GM18505 (cell line): ENCODE results near the gene VAPB.
"Not testable (repeated sequence)": the region's sequence is repeated elsewhere in the genome, so short reads cannot be mapped to it uniquely, and the experiment has no call there.

Source experiments
- ATAC-seq: cut with Tn5 transposase; IDR thresholded peaks from one replicate; pipeline ENCODE4 v1.9.1; 2021; ENCODE audit not compliant: unreplicated experiment
- POLR2A ChIP-seq: IDR thresholded peaks from 4 replicates; pipeline ENCODE4 v1.6.1; 2011; ENCODE audit warnings: borderline replicate concordance; ENCODE audit not compliant: insufficient read depth, insufficient read length; ENCODE audit errors: extremely low read depth

The VAPB gene

GRCh38 chr20:58388882-58389323 is at the start of gene VAPB:
TSS of gene VAPB (plus strand) at chr20:58389229. CDS start at chr20:58389460, 231 bp downstream.
- ATAC-seq = peak; percentile 96
- peak; percentile 62 for TF ChIP-seq POLR2A

DNA sequence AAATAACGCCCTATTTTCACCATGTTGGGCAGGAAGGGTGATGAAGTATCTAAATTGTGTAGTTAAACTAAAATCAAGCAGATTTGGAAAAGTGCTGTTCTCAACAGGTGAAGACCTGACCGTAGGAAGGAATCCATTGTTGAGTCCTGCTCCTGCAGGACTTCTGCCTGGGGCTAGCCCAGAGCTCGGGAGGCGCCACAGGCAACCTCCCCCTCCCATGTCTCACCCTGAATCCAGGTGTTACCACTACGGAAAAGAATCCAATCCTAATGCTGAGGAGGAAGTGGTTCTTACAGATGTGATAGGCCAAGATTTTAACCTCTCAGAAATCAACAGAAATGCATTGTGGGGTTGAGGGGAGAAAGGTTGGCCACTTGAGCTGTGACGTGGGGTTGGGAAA is 49.3 kb upstream of the VAPB start:
- TF ChIP-seq POLR2A = no peak
- ATAC-seq = no peak

GRCh38 chr20:58340151-58340550 is 48.9 kb upstream of the VAPB start:
- ATAC-seq = no peak
- no peak for TF ChIP-seq POLR2A

- no peak for TF ChIP-seq POLR2A
- no peak for ATAC-seq
Observed at GRCh38 chr20:58340853-58341252, 48.2 kb upstream of the VAPB start.

DNA sequence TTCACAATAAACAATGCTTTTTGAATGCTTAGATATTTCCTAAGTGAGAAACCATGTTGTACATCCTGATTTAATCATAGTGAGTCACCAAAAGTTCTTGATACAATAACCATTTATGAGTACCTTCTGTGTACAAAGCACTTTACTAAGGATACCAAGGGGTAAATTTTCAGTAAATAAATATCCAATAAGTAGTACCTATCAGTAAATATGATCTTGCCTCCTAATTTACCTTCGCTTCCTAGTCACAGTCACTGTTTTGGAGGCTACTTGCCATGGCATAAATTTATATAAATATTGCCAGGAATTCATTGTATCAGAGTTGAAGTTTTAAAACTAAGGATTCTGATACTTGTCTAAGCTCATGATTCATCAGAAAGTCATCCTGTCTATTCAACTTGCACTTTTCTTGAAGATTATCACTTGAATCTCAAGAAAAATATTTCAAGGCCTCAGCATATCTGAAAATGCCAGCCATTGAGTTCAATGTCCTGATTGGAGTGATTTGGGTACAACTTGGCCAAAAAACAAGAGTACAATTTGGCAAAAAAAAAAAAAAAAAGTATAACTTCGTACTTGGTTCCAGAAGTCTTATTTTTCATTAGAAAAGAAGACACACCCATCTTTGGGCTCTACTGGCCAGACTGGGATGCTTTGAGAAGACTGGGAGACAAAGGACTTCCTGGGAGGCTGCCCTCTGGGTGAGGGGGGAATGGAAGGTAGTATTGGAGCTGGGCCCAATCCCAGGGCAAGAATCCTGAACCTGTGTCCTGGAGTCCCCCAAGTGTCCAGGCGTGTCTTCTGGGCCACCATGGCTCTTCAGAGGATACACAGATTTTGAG is 46.7 kb upstream of the VAPB start:
- TF ChIP-seq POLR2A = no peak
- ATAC-seq = no peak

DNA sequence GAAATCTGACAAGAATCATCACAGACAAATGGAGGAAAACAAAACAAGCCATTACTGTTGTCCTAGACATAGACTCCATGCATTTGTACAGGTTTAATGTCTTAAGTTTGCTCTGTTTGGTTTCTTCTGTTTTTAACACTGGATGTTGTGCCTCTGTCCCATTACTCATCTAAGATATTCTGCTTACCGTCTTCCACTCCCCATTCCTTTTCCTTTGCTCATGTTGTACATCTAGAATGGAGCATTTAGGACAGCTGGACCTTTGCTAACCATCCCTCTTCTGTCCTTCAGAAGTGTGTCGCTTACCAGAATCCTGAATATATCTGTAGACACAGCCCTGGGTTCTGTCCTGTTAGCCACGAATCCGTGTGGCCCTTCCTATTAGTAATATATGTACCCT is 44.3 kb upstream of the VAPB start:
- no peak for ATAC-seq
- no peak for TF ChIP-seq POLR2A

- no peak for ATAC-seq
- no peak for TF ChIP-seq POLR2A
Observed at GRCh38 chr20:58349570-58349969, 39.5 kb upstream of the VAPB start.

- no peak for ATAC-seq
- TF ChIP-seq POLR2A = no peak
Observed at GRCh38 chr20:58352468-58352867, 36.6 kb upstream of the VAPB start.

GRCh38 chr20:58359441-58359840 is 29.6 kb upstream of the VAPB start:
- TF ChIP-seq POLR2A = no peak
- ATAC-seq = no peak

DNA sequence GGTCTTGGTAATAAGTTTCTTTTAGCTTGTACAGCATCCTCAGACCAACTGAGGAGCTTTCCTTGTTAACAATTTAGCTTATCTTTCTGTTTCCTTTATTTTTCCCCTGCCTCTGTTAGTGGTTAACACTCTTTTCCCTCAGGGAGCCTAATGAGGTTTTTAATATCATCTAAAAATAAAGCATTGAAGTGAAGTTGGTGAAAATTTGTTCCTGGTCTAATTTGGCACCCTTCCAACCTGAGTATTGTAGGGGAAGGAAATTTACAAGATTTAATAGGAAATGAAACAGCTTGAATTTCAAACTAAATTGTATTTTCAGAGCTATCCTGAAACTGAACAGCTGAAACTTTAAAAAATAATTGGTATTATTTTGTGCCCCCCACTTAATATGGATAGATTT is 28.1 kb upstream of the VAPB start:
- TF ChIP-seq POLR2A = no peak
- no peak for ATAC-seq

- ATAC-seq = no peak
- TF ChIP-seq POLR2A = no peak
Observed at GRCh38 chr20:58361481-58362205, 27.4 kb upstream of the VAPB start.

DNA sequence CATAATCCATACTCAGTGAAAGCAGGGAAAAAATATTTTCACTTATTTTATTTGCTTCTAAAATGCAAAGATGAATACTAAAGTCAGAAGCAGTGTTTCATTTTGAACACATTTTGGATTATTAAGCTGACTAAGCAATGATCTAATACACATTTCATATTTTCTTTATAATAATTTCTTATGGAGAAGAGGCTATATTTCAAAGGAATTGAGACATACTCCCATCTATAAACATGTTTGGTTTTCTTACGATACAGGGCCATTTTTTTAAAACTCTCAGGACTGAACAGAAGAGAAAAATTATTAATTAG is 26.9 kb upstream of the VAPB start:
- no peak for ATAC-seq
- TF ChIP-seq POLR2A = no peak

DNA sequence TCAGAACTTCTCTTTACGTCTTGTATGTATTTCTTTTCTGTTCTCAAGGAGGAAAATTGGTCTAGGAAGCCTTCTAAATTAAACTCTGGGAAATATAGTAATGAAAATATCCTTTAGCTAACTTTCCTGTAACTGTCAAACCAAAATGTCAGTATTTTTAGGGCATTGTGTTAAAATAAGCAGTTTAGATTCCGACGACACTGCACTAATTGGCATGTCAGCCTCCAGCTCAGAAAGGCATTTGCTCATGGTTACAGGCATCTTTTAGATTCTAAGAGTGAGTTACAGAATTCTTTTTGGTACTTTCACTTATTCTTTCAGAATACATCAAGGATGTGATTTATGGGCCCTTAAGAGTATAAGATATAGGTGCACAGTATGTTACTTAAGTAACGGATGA is 26.1 kb upstream of the VAPB start:
- TF ChIP-seq POLR2A = no peak
- no peak for ATAC-seq

DNA sequence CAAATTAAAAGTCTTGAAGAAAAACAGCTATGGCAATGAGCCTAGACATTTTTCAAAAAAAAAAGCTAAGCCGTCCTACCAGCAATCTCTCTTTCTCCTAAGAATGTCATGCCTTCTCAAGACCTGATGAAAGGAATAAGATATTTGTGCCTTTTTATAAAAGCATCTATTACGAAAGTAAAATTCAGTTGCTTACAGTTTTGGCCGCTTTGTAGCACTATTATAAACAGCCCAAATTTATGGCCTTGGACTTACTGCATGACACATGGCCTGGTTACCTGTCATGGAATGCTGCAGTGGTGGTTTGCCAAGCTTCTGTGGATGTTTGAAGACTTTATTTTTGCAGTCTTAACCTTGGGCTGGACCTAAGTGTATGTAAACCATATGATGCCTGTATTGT is 22.2 kb upstream of the VAPB start:
- TF ChIP-seq POLR2A = no peak
- no peak for ATAC-seq

- no peak for ATAC-seq
- TF ChIP-seq POLR2A = no peak
Observed at GRCh38 chr20:58372806-58373205, 16.2 kb upstream of the VAPB start.

GRCh38 chr20:58373296-58373695 is 15.7 kb upstream of the VAPB start:
- ATAC-seq = not testable (repeated sequence)
